Activated CD4-positive, alpha-beta T cell treated with anti-CD3 and anti-CD28 coated beads, Interleukin-2, amount 50 U/mL, for 16 hours (primary cell): ENCODE data around the gene NEGR1.

Experiments
- DNase-seq: peaks from one replicate; pipeline ENCODE4 v3.0.0-alpha.2; 2020

The NEGR1 gene

GRCh38 chr1:71526824-71527223 lies 755.5 kb downstream of the NEGR1 start:
- DNase-seq: no peak

GRCh38 chr1:71522721-71523120 lies 759.6 kb downstream of the NEGR1 start:
- no peak for DNase-seq

- DNase-seq: no peak
Observed at GRCh38 chr1:71521655-71522264, 760.6 kb downstream of the NEGR1 start.

GRCh38 chr1:71511505-71511904 lies 770.8 kb downstream of the NEGR1 start:
- DNase-seq: no peak

GRCh38 chr1:71510725-71511124 lies 771.6 kb downstream of the NEGR1 start:
- no peak for DNase-seq

- DNase-seq: no peak
Observed at GRCh38 chr1:71509051-71509595, 773.2 kb downstream of the NEGR1 start.

GRCh38 chr1:71502006-71502405 lies 780.3 kb downstream of the NEGR1 start:
- no peak for DNase-seq

- no peak for DNase-seq
Observed at GRCh38 chr1:71498542-71498941, 783.8 kb downstream of the NEGR1 start.

GRCh38 chr1:71494163-71494562 lies 788.2 kb downstream of the NEGR1 start:
- no peak for DNase-seq

- no peak for DNase-seq
Observed at GRCh38 chr1:71492298-71493041, 789.9 kb downstream of the NEGR1 start.

- DNase-seq: no peak
Observed at GRCh38 chr1:71490432-71490831, 791.9 kb downstream of the NEGR1 start.

- no peak for DNase-seq
Observed at GRCh38 chr1:71488555-71489252, 793.6 kb downstream of the NEGR1 start.

GRCh38 chr1:71473331-71473730 lies 809.0 kb downstream of the NEGR1 start:
- no peak for DNase-seq

GRCh38 chr1:71465093-71465492 lies 817.2 kb downstream of the NEGR1 start:
- DNase-seq: no peak

- DNase-seq: no peak
Observed at GRCh38 chr1:71464016-71464415, 818.3 kb downstream of the NEGR1 start.

- no peak for DNase-seq
Observed at GRCh38 chr1:71463144-71463543, 819.2 kb downstream of the NEGR1 start.

GRCh38 chr1:71462247-71462646 lies 820.1 kb downstream of the NEGR1 start:
- DNase-seq: no peak

GRCh38 chr1:71461416-71461815 lies 820.9 kb downstream of the NEGR1 start:
- DNase-seq: no peak

- no peak for DNase-seq
Observed at GRCh38 chr1:71448444-71448843, 833.9 kb downstream of the NEGR1 start.

- no peak for DNase-seq
Observed at GRCh38 chr1:71438626-71439025, 843.7 kb downstream of the NEGR1 start.

- DNase-seq: no peak
Observed at GRCh38 chr1:71435951-71436350, 846.4 kb downstream of the NEGR1 start.

GRCh38 chr1:71434240-71434639 lies 848.1 kb downstream of the NEGR1 start:
- no peak for DNase-seq

GRCh38 chr1:71428029-71428428 lies 854.3 kb downstream of the NEGR1 start:
- no peak for DNase-seq

GRCh38 chr1:71427066-71427465 lies 855.3 kb downstream of the NEGR1 start:
- DNase-seq: no peak
